ENCODE results near the gene ELMO1.

The ELMO1 gene

DNA sequence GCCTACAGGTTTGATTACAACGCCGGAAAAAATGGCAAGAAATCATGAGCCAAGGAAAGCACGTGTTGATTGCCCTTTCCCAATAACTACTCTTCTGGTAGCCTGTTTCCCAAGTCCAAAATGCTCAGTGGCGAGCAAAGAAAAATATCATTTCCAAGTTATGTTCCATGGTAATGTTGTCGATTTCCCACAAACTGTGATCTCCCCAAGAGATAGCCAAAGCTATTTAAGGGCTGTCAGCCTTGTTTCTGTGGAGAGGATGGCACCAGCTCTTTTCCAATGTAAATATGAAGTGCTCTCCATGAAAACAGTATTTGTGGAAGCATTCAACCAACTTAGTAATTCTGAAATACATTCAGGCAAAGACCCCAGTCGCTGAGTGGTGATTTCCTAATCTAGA lies 491.9 kb downstream of the ELMO1 start:
- Histone ChIP-seq H3K27ac (ENCODE audit: insufficient read depth, low read length, poor library complexity, severe bottlenecking) (no peak overlapping the region), H3K4me3 (ENCODE audit: insufficient read depth, low read depth, low read length, poor library complexity, severe bottlenecking) (no peak overlapping the region), H3K9me3 (ENCODE audit: control insufficient read depth, low read length) (no peaks in the 10 kb centered on the region), H3K27me3 (replicated peaks; ENCODE audit: control insufficient read depth, insufficient read depth, low read length, poor library complexity, severe bottlenecking) (no peaks in the 10 kb centered on the region), H3K4me1 (ENCODE audit: control insufficient read depth, insufficient read depth, low read length, poor library complexity, severe bottlenecking) (peaks cover 3% of the 10 kb centered on the region), H3K36me3 (ENCODE audit: control insufficient read depth, insufficient read depth, low read length) (no peaks in the 10 kb centered on the region)
- no peak for DNase-seq

DNA sequence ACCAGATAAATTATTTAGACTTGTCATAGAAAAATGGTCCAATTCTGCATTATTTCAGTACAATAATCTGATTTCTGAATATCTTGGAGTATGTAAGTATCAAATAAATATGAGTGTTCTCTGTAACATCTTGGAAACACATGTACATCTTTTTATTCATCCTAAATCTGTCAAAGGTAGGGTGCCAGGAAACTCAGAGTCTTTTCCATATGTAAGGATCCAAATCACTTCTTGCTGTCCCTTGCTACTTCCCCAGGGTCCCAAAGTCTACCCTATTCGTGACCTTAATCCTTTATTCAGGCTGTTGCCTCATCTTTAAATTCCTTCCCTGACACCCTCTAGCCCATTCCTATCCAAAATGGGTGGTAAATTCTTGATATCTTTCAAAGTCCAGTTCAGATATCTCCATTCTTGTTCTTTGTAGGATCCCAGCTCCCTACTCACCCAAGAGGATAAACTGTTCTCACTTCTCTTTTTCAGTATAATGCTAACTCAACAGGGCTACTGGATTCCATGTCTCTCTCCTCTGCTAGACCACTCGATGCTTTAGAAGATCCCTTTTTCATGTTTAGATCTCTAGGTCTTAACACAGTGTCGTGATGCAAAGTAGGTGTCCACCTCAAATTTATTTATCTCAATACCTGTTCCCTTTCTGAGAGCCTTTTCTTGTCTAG lies 493.1 kb downstream of the ELMO1 start:
- H3K27me3 ChIP-seq (replicated peaks; ENCODE audit: control insufficient read depth, insufficient read depth, low read length, poor library complexity, severe bottlenecking) = no peaks in the 10 kb centered on the region
- H3K27ac ChIP-seq (ENCODE audit: insufficient read depth, low read length, poor library complexity, severe bottlenecking) = no peak overlapping the region
- peaks cover 3% of the 10 kb centered on the region for H3K36me3 ChIP-seq (ENCODE audit: control insufficient read depth, insufficient read depth, low read length)
- no peak for DNase-seq
- no peak overlapping the region for H3K4me3 ChIP-seq (ENCODE audit: insufficient read depth, low read depth, low read length, poor library complexity, severe bottlenecking)
- H3K9me3 ChIP-seq (ENCODE audit: control insufficient read depth, low read length) = no peaks in the 10 kb centered on the region
- peaks cover 3% of the 10 kb centered on the region for H3K4me1 ChIP-seq (ENCODE audit: control insufficient read depth, insufficient read depth, low read length, poor library complexity, severe bottlenecking)

DNA sequence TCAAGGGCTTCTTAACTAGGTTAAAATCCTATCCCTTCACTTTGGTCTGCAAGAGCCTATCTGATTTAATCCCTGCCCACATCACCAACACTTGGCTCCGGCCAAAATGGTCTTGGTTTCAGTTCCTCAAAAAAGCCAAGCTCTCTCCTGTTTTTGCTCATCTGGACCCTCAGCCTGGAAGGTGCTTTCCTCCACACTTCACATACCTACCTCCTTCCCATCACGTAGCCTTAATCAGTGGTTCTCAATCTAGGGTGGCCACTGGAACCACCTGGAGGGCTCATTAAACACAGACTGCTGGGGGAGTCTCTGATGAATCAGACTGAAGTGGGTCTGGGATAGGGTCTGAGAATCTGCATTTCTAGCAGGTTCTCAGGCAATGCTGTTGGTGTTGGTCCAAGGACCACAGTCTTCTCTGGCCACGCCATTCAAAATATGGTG lies 497.4 kb downstream of the ELMO1 start:
- H3K4me3 ChIP-seq (ENCODE audit: insufficient read depth, low read depth, low read length, poor library complexity, severe bottlenecking) = no peak overlapping the region

DNA sequence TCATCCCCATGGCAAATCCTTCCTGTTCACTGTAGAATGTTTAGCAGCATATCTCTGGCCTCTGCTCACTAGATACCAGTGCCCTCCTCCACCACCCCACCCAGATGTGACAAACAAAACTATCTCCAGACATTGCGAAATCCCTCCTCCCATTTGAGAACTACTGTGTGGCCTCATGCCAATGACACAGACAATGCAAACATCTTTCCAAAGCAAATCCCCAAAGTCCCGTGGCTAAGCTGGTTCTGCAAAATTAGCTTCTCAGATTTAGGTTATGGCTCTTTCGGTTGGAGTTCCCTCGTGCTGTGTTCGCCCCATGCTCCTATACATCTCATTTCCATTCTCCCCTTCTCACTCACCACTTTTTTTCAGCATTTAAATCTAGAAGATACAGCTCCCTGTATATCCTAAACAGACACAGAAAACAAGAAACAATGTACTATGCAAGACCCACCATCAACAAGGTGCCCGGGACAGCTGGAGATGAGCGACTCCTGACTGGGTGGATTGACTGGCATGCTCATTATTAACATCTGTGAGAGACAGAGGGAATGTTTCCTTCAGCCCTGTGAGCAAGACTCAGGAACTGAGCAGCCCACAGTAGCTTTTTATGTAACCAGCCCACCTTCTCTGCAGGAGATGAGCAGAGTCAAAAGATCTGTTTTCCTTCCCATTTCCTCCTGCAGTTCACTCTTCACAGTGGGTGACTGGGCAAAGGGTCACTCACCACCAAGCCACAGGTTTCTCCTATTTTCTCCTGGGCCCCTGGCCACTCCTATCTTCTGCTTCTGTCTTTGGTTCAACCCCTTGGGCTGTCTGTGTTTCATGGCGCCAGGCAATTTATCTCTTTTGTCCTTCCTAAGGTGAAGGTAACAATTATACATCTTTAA lies 498.7 kb downstream of the ELMO1 start:
- no peak overlapping the region for H3K4me3 ChIP-seq (ENCODE audit: insufficient read depth, low read depth, low read length, poor library complexity, severe bottlenecking)
- H3K9me3 ChIP-seq (ENCODE audit: control insufficient read depth, low read length) = peaks cover 6% of the 10 kb centered on the region
- no peak for DNase-seq
- peaks cover 4% of the 10 kb centered on the region for H3K36me3 ChIP-seq (ENCODE audit: control insufficient read depth, insufficient read depth, low read length)
- H3K27ac ChIP-seq (ENCODE audit: insufficient read depth, low read length, poor library complexity, severe bottlenecking) = no peak overlapping the region
- H3K27me3 ChIP-seq (replicated peaks; ENCODE audit: control insufficient read depth, insufficient read depth, low read length, poor library complexity, severe bottlenecking) = no peaks in the 10 kb centered on the region
- no peaks in the 10 kb centered on the region for H3K4me1 ChIP-seq (ENCODE audit: control insufficient read depth, insufficient read depth, low read length, poor library complexity, severe bottlenecking)

More for the DNA sequence above, 497.4 kb downstream of the ELMO1 start:
- no peaks in the 10 kb centered on the region for H3K4me1 ChIP-seq (ENCODE audit: control insufficient read depth, insufficient read depth, low read length, poor library complexity, severe bottlenecking)
- no peaks in the 10 kb centered on the region for H3K27me3 ChIP-seq (replicated peaks; ENCODE audit: control insufficient read depth, insufficient read depth, low read length, poor library complexity, severe bottlenecking)
- peaks cover 4% of the 10 kb centered on the region for H3K36me3 ChIP-seq (ENCODE audit: control insufficient read depth, insufficient read depth, low read length)
- H3K27ac ChIP-seq (ENCODE audit: insufficient read depth, low read length, poor library complexity, severe bottlenecking) = no peak overlapping the region
- no peak for DNase-seq
- no peaks in the 10 kb centered on the region for H3K9me3 ChIP-seq (ENCODE audit: control insufficient read depth, low read length)

DNA sequence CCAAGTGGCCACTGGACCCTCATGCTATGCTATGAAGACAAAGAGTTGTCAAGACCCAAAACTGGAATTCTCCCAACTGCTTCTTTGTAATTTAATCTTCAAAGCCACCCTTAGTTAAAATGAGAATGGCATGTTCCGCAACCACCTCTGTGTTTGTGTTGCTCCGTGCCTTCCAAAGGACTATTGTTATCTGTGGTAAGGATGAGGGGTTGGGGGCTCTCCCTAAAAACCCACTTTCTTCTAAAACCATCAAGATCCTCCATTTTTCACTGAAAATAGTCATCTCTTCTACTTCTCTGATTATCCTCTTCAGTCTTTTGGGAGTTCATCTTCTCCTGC lies 502.3 kb downstream of the ELMO1 start:
- DNase-seq = no peak
- peaks cover 12% of the 10 kb centered on the region for H3K9me3 ChIP-seq (ENCODE audit: control insufficient read depth, low read length)
- H3K36me3 ChIP-seq (ENCODE audit: control insufficient read depth, insufficient read depth, low read length) = peaks cover 11% of the 10 kb centered on the region
- H3K27ac ChIP-seq (ENCODE audit: insufficient read depth, low read length, poor library complexity, severe bottlenecking) = no peak overlapping the region
- H3K4me1 ChIP-seq (ENCODE audit: control insufficient read depth, insufficient read depth, low read length, poor library complexity, severe bottlenecking) = no peaks in the 10 kb centered on the region
- H3K27me3 ChIP-seq (replicated peaks; ENCODE audit: control insufficient read depth, insufficient read depth, low read length, poor library complexity, severe bottlenecking) = no peaks in the 10 kb centered on the region
- no peak overlapping the region for H3K4me3 ChIP-seq (ENCODE audit: insufficient read depth, low read depth, low read length, poor library complexity, severe bottlenecking)

DNA sequence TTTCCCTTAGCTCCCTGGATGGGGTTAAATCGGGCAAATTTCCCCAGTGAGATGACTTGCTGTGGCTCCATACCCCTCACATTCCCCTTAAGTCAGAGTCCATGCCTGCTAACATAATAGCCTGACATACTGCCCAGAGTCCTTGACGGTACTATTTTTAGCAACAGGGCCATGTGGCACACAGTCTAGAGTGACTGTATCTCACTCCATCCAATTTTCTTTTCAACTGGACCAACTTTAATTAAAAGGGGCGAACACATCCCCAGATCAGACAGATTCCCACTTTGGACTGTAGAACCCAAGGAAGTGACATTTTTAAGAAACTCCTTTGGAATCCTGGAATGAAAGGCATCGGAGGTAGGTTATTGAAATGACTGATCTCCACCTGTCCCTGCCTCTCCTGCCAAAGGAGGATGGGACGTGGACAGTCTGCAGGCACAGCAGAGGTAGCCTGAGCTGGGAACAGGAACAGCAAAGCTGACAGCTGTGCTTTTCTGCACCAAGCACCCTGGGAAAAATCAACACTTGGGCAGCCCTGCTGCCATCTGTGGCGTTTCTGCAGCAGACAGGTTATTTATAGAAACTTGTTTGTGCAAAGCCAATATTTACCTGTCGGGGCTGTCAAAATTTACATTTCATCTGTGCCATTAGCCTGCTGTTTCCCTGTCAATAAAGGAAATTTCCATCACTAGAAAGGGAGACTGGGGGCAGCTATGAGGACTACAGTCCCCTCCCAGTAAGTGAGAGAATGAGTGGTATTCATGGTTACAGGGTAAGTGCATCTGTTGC lies 502.9 kb downstream of the ELMO1 start:
- DNase-seq = no peak
- Histone ChIP-seq H3K9me3 (ENCODE audit: control insufficient read depth, low read length) (peaks cover 12% of the 10 kb centered on the region), H3K36me3 (ENCODE audit: control insufficient read depth, insufficient read depth, low read length) (peaks cover 10% of the 10 kb centered on the region), H3K27me3 (replicated peaks; ENCODE audit: control insufficient read depth, insufficient read depth, low read length, poor library complexity, severe bottlenecking) (no peaks in the 10 kb centered on the region), H3K4me1 (ENCODE audit: control insufficient read depth, insufficient read depth, low read length, poor library complexity, severe bottlenecking) (no peaks in the 10 kb centered on the region), H3K27ac (ENCODE audit: insufficient read depth, low read length, poor library complexity, severe bottlenecking) (no peak overlapping the region), H3K4me3 (ENCODE audit: insufficient read depth, low read depth, low read length, poor library complexity, severe bottlenecking) (no peak overlapping the region)

DNA sequence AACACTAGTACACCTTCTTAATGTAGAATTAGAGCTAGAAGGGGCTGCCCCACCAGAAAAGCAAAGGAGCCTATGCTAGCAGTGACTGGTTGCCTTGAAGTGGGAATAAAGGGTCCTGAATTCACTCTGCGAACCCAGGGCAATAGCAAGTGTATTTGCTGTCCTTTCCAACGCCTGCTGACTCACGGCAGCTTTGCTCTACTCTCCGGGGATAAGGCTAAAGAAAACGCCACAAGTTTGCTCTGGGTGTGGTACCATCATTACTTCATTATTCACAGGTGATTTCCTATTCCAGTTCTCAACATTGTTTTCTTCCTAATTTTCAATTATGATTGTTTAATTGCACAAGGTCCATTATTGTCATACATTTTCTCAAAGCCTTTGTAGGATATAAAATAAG lies 503.8 kb downstream of the ELMO1 start:
- H3K27ac ChIP-seq (ENCODE audit: insufficient read depth, low read length, poor library complexity, severe bottlenecking) = no peak overlapping the region
- no peak overlapping the region for H3K4me3 ChIP-seq (ENCODE audit: insufficient read depth, low read depth, low read length, poor library complexity, severe bottlenecking)
- H3K9me3 ChIP-seq (ENCODE audit: control insufficient read depth, low read length) = peaks cover 15% of the 10 kb centered on the region
- no peaks in the 10 kb centered on the region for H3K27me3 ChIP-seq (replicated peaks; ENCODE audit: control insufficient read depth, insufficient read depth, low read length, poor library complexity, severe bottlenecking)
- H3K4me1 ChIP-seq (ENCODE audit: control insufficient read depth, insufficient read depth, low read length, poor library complexity, severe bottlenecking) = no peaks in the 10 kb centered on the region
- peaks cover 11% of the 10 kb centered on the region for H3K36me3 ChIP-seq (ENCODE audit: control insufficient read depth, insufficient read depth, low read length)
- no peak for DNase-seq

DNA sequence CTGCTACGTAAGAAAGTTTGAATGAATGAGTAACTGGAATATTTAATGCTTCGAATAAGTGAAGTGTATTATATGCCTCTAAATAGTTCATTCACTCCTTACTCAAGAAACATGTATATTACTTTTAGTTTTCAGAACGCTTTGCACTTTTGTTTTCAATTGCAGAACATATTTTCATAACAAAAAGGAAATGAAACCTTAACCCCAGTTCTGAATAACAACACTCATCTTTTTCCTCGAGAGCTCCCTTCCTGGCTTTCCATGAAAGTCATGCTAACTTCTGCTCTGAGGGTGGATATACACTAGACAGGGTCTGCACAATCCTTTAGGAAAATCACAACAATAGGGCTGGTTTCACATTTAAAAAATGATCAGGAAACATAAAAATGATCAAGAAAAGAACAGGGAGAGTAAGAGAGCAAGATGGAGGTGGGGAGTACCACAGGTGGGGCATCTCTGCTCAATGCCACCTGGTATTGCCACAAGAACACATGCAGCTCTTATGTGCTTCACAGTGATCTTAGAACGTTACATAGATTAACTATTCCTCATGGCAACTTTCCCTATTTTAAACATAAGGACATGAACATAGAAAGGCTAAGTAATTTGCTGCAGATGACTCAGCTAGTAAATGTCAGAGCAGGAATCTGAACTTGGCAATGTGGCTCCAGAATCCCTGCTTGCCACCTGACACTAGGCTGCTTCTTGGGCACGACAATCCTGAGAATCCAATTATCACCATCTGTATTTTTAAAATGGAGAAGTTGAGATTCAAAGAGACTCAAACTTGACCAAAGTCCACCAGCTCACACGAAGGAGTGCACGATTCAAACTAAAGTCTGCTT lies 504.9 kb downstream of the ELMO1 start:
- Histone ChIP-seq H3K4me3 (ENCODE audit: insufficient read depth, low read depth, low read length, poor library complexity, severe bottlenecking) (no peak overlapping the region), H3K4me1 (ENCODE audit: control insufficient read depth, insufficient read depth, low read length, poor library complexity, severe bottlenecking) (no peaks in the 10 kb centered on the region), H3K27me3 (replicated peaks; ENCODE audit: control insufficient read depth, insufficient read depth, low read length, poor library complexity, severe bottlenecking) (no peaks in the 10 kb centered on the region), H3K36me3 (ENCODE audit: control insufficient read depth, insufficient read depth, low read length) (peaks cover 11% of the 10 kb centered on the region), H3K9me3 (ENCODE audit: control insufficient read depth, low read length) (peaks cover 20% of the 10 kb centered on the region), H3K27ac (ENCODE audit: insufficient read depth, low read length, poor library complexity, severe bottlenecking) (no peak overlapping the region)
- no peak for DNase-seq

DNA sequence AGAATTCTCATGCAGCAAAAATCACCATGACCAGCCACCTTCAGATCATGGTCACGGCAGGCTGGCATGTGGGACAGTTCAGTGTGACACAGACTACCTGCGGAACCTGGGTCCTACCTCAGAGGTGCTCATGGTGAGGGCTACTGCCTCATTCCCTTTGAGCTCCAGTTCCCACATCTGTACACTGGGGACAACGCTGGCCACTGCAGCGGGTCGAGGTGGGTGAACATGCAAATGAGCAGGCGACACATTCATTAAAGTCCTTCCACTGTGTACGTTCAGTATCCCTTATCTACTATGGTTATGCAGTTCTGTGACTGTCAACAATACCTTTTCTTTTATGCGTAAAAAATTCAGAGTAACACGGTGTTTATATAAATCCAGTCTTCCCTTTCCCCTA lies 505.7 kb downstream of the ELMO1 start:
- peaks cover 11% of the 10 kb centered on the region for H3K36me3 ChIP-seq (ENCODE audit: control insufficient read depth, insufficient read depth, low read length)
- H3K27ac ChIP-seq (ENCODE audit: insufficient read depth, low read length, poor library complexity, severe bottlenecking) = no peak overlapping the region
- H3K27me3 ChIP-seq (replicated peaks; ENCODE audit: control insufficient read depth, insufficient read depth, low read length, poor library complexity, severe bottlenecking) = no peaks in the 10 kb centered on the region
- H3K4me1 ChIP-seq (ENCODE audit: control insufficient read depth, insufficient read depth, low read length, poor library complexity, severe bottlenecking) = no peaks in the 10 kb centered on the region
- DNase-seq = no peak
- peaks cover 29% of the 10 kb centered on the region for H3K9me3 ChIP-seq (ENCODE audit: control insufficient read depth, low read length)
- H3K4me3 ChIP-seq (ENCODE audit: insufficient read depth, low read depth, low read length, poor library complexity, severe bottlenecking) = no peak overlapping the region

Measured in effector memory CD4-positive, alpha-beta T cell (primary cell).